Natural killer cell (primary cell): ENCODE results near the gene FGFBP3. TPM values are rescaled to one million over a fixed set of nuclear protein-coding genes. Genes with fewer than 3 reads are reported as not detected.

ENCODE experiments used
- ATAC-seq, 3 donors: fragments of 150-1000 bp in 2 of 3; fragments of 200-7000 bp in 1 of 3; cut with Tn5 transposase; 1 replicate in 1 of 3; 2 replicates in 2 of 3; pipeline ENCODE4 v1.10.0; 2021; ENCODE audit warnings: mild to moderate bottlenecking in 2 of 3, moderate library complexity in 2 of 3
- DNase-seq, 2 donors: peaks; one replicate each; pipeline versions ENCODE4 v3.0.0 to v3.0.0-alpha.2; 2013 to 2021; ENCODE audit warnings: mixed read lengths in 1 of 2
- H3K27ac ChIP-seq: one replicate; pipeline ENCODE4 v1.5.1; 2013; ENCODE audit warnings: mild to moderate bottlenecking, low read length
- H3K27me3 ChIP-seq: one replicate; pipeline ENCODE4 v1.6.1; 2013; ENCODE audit warnings: low read length; ENCODE audit not compliant: control insufficient read depth, insufficient read depth
- H3K36me3 ChIP-seq: one replicate; pipeline ENCODE4 v1.6.1; 2013; ENCODE audit warnings: low read length; ENCODE audit not compliant: control insufficient read depth, insufficient read depth
- H3K4me1 ChIP-seq: one replicate; pipeline ENCODE4 v1.6.1; 2013; ENCODE audit warnings: low read length; ENCODE audit not compliant: control insufficient read depth, insufficient read depth
- H3K4me3 ChIP-seq: one replicate; pipeline ENCODE4 v1.5.1; 2013; ENCODE audit warnings: low read length
- H3K9me3 ChIP-seq: one replicate; pipeline ENCODE4 v1.6.1; 2013; ENCODE audit warnings: low read length; ENCODE audit not compliant: control insufficient read depth, insufficient read depth
- H3K27ac Mint-ChIP-seq, 2 donors: one replicate each; pipeline ENCODE4 v1.8.0; 2022; ENCODE audit warnings: mild to moderate bottlenecking in 2 of 2, mixed read lengths in 2 of 2, moderate library complexity in 1 of 2
- H3K27me3 Mint-ChIP-seq, 2 donors: one replicate each; pipeline ENCODE4 v1.8.0; 2022; ENCODE audit warnings: low read depth in 2 of 2, mixed read lengths in 2 of 2
- H3K36me3 Mint-ChIP-seq: one replicate; pipeline ENCODE4 v1.8.0; 2022; ENCODE audit warnings: mixed read lengths
- H3K4me1 Mint-ChIP-seq, 2 donors: one replicate each; pipeline ENCODE4 v1.8.0; 2022; ENCODE audit warnings: mixed read lengths in 2 of 2
- H3K4me3 Mint-ChIP-seq: one replicate; pipeline ENCODE4 v1.8.0; 2022; ENCODE audit warnings: mild to moderate bottlenecking, moderate library complexity, mixed read lengths
- H3K9me3 Mint-ChIP-seq, 2 donors: one replicate each; pipeline ENCODE4 v1.8.0; 2022; ENCODE audit warnings: mixed read lengths in 2 of 2
- CTCF ChIP-seq: fragments of 200-600 bp; IDR thresholded peaks from one replicate; pipeline ENCODE4 v1.8.0; 2022; ENCODE audit warnings: antibody characterized with exemption
- WGBS: methylation state at CpG from one replicate; pipeline ENCODE4 v1.1.7; 2013; ENCODE audit warnings: missing lambda C conversion rate; ENCODE audit not compliant: insufficient coverage; 5-methylcytosine and 5-hydroxymethylcytosine counted together
- intact Hi-C: fragments of 100-400 bp; cut with micrococcal nuclease; formaldehyde crosslinking; loops from one replicate; pipeline ENCODE4 v1.14.2; 2022
- total RNA-seq, 4 donors: library from RNA; stranded (reverse); fragments of 120-200 nt in 1 of 4; gene quantifications; one replicate each; pipeline versions ENCODE4 v1.2.3 to v1.2.4, GENCODE V29; 2013 to 2022

Gene FGFBP3
- total RNA-seq, 3 donors from 2014 or later (not counting 1 experiment from before 2014, with no cell fraction given): 2.0 to 2.9 (median 2.4) TPM

GRCh38 chr10:91930939-91931338 lies 21.7 kb upstream of the FGFBP3 start:
- Mint-ChIP-seq H3K36me3 (no peaks in the 10 kb centered on the region), H3K9me3 (no peaks in the 10 kb centered on the region), H3K27me3 (no peaks in the 10 kb centered on the region), H3K27ac (no peak overlapping the region), H3K4me3 (no peak overlapping the region), H3K4me1 (peaks cover 47 to 58% of the 10 kb centered on the region in 2 donors)
- Histone ChIP-seq H3K27ac (no peak overlapping the region), H3K36me3 (peaks cover 18% of the 10 kb centered on the region), H3K4me3 (no peak overlapping the region), H3K27me3 (no peaks in the 10 kb centered on the region), H3K9me3 (no peaks in the 10 kb centered on the region), H3K4me1 (peaks cover 4% of the 10 kb centered on the region)
- ATAC-seq (no peak), DNase-seq (no peak)
- intact Hi-C loops: no loop called here
- TF ChIP-seq CTCF: no peak
- WGBS: 90% methylated on average over 2 of the region's 3 CpGs

GRCh38 chr10:91925022-91925320 lies 15.7 kb upstream of the FGFBP3 start:
- TF ChIP-seq CTCF: no peak
- Histone ChIP-seq H3K27ac (no peak overlapping the region), H3K4me1 (peaks cover 9% of the 10 kb centered on the region), H3K4me3 (no peak overlapping the region), H3K36me3 (peaks cover 5% of the 10 kb centered on the region), H3K9me3 (no peaks in the 10 kb centered on the region), H3K27me3 (peaks cover 1% of the 10 kb centered on the region)
- Mint-ChIP-seq H3K36me3 (no peaks in the 10 kb centered on the region), H3K27ac (peak overlapping the region; percentile 95 to 97), H3K4me1 (peaks cover 36 to 44% of the 10 kb centered on the region in 2 donors), H3K9me3 (no peaks in the 10 kb centered on the region), H3K4me3 (peak overlapping the region; percentile 94), H3K27me3 (no peaks in the 10 kb centered on the region)
- ATAC-seq: no peak
- no peak for DNase-seq
- WGBS: no CpG with 5 or more reads among the region's 2 CpGs
- intact Hi-C loops: no loop called here

GRCh38 chr10:91924212-91925021 lies 15.1 kb upstream of the FGFBP3 start:
- ATAC-seq: peak in 1 of 3 donors; percentile 4
- WGBS: 7% methylated on average over 16 of the region's 21 CpGs
- Mint-ChIP-seq H3K4me3 (peak overlapping the region; percentile 94), H3K27ac (peak overlapping the region; percentile 95 to 97), H3K4me1 (peaks cover 36 to 44% of the 10 kb centered on the region in 2 donors), H3K9me3 (no peaks in the 10 kb centered on the region), H3K27me3 (peaks cover 0 to under 1% of the 10 kb centered on the region in 2 donors), H3K36me3 (no peaks in the 10 kb centered on the region)
- no peak for DNase-seq
- Histone ChIP-seq H3K9me3 (no peaks in the 10 kb centered on the region), H3K27me3 (peaks cover 4% of the 10 kb centered on the region), H3K36me3 (peaks cover 5% of the 10 kb centered on the region), H3K27ac (peak overlapping the region; percentile 88), H3K4me1 (peaks cover 9% of the 10 kb centered on the region), H3K4me3 (peak overlapping the region; percentile 57)
- intact Hi-C loops: no loop called here
- no peak for TF ChIP-seq CTCF
